Measurements from ENCODE around the gene NUDT3.
"Not testable (repeated sequence)": the region's sequence is repeated elsewhere in the genome, so short reads cannot be mapped to it uniquely, and the experiment has no call there.

NUDT3 gene

GRCh38 chr6:34378470-34378869 lies 14.0 kb downstream of the NUDT3 start:
- Histone ChIP-seq H3K4me3 (ENCODE audit: low read length) (no peak overlapping the region), H3F3A (ENCODE audit: insufficient read depth, low read length) (no peaks in the 10 kb centered on the region), H4K20me1 (ENCODE audit: insufficient read depth, low read length) (peaks cover 9% of the 10 kb centered on the region), H3K4me1 (ENCODE audit: low read length) (no peaks in the 10 kb centered on the region), H3K9me3 (replicated peaks; ENCODE audit: insufficient read depth, low read length) (no peaks in the 10 kb centered on the region), H3K27me3 (replicated peaks; ENCODE audit: insufficient read depth, low read length) (no peaks in the 10 kb centered on the region), H3K27ac (ENCODE audit: low read length) (no peak overlapping the region), H3K36me3 (replicated peaks; ENCODE audit: insufficient read depth, low read length) (no peaks in the 10 kb centered on the region), H3K9me2 (replicated peaks; ENCODE audit: insufficient read depth, low read length) (no peaks in the 10 kb centered on the region), H3K4me2 (ENCODE audit: low read depth, low read length) (no peak overlapping the region), H3K79me2 (ENCODE audit: low read length) (peaks cover 95% of the 10 kb centered on the region), H2AFZ (ENCODE audit: low read length) (no peak overlapping the region), H3K9ac (ENCODE audit: low read length) (no peak overlapping the region)
- DNase-seq, result no peak
- TF ChIP-seq EZH2 (optimal IDR thresholded peaks at IDR 0.05; ENCODE audit: low read depth, low read length) (no peak), EZH2phosphoT487 (IDR thresholded peaks at IDR 0.05; ENCODE audit: low read length) (no peak)
- TF ChIP-seq, protein P1, sequence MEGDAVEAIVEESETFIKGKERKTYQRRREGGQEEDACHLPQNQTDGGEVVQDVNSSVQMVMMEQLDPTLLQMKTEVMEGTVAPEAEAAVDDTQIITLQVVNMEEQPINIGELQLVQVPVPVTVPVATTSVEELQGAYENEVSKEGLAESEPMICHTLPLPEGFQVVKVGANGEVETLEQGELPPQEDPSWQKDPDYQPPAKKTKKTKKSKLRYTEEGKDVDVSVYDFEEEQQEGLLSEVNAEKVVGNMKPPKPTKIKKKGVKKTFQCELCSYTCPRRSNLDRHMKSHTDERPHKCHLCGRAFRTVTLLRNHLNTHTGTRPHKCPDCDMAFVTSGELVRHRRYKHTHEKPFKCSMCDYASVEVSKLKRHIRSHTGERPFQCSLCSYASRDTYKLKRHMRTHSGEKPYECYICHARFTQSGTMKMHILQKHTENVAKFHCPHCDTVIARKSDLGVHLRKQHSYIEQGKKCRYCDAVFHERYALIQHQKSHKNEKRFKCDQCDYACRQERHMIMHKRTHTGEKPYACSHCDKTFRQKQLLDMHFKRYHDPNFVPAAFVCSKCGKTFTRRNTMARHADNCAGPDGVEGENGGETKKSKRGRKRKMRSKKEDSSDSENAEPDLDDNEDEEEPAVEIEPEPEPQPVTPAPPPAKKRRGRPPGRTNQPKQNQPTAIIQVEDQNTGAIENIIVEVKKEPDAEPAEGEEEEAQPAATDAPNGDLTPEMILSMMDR (IDR thresholded peaks at IDR 0.05; ENCODE audit: low read length), result no peak

DNA sequence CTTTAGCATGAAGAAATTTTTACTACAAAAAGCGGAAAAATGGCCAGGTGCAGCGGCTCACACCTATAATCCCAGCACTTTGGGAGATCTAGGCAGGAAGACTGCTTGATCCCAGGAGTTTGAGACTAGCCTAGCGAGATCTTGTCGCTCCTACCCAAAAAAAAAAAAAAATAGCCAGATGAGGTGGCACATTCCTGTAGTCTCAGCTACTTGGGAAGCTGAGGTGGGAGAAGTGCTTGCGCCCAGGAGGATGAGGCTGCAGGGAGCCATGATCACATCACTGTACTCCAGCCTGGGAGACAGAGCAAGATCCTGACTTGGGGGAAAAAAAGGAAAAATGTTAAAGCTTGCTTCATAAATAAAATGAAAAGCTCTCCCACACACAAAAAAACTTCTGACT lies 14.5 kb downstream of the NUDT3 start:
- DNase-seq, result no peak
- TF ChIP-seq EZH2 (optimal IDR thresholded peaks at IDR 0.05; ENCODE audit: low read depth, low read length) (no peak), EZH2phosphoT487 (IDR thresholded peaks at IDR 0.05; ENCODE audit: low read length) (no peak)
- TF ChIP-seq, protein P1 (IDR thresholded peaks at IDR 0.05; ENCODE audit: low read length), result no peak
- H3K4me2 ChIP-seq (ENCODE audit: low read depth, low read length), result no peak overlapping the region

DNA sequence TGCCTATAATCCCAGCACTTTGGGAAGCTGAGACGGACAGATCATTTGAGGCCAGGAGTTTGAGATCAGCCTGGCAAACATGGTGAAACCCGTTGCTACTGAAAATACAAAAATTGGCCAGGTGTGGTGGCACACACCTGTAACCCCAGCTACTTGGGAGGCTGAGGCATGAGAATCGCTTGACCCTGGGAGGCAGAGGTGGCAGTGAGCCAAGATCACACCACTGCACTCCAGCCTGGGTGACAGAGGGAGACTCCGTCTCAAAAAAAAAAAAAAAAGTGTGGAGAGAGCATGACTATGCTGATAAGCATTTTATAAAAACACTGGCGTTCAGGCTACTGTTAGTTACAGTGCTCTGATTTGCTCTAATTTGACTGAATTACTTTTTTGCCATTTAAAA lies 14.9 kb downstream of the NUDT3 start:
- peaks cover 95% of the 10 kb centered on the region for H3K79me2 ChIP-seq (ENCODE audit: low read length)
- H3K4me2 ChIP-seq (ENCODE audit: low read depth, low read length); H4K20me1 ChIP-seq (ENCODE audit: insufficient read depth, low read length); H3K9me2 ChIP-seq (replicated peaks; ENCODE audit: insufficient read depth, low read length); H3K4me3 ChIP-seq (ENCODE audit: low read length); H3K4me1 ChIP-seq (ENCODE audit: low read length); H3K36me3 ChIP-seq (replicated peaks; ENCODE audit: insufficient read depth, low read length); H3K27me3 ChIP-seq (replicated peaks; ENCODE audit: insufficient read depth, low read length); H3K27ac ChIP-seq (ENCODE audit: low read length); H3K9me3 ChIP-seq (replicated peaks; ENCODE audit: insufficient read depth, low read length); H3F3A ChIP-seq (ENCODE audit: insufficient read depth, low read length); H2AFZ ChIP-seq (ENCODE audit: low read length); H3K9ac ChIP-seq (ENCODE audit: low read length); DNase-seq: not testable (repeated sequence)

More for the DNA sequence above, 14.5 kb downstream of the NUDT3 start:
- Histone ChIP-seq H3K4me3 (ENCODE audit: low read length) (no peak overlapping the region), H3F3A (ENCODE audit: insufficient read depth, low read length) (no peaks in the 10 kb centered on the region), H3K27me3 (replicated peaks; ENCODE audit: insufficient read depth, low read length) (no peaks in the 10 kb centered on the region), H3K9me3 (replicated peaks; ENCODE audit: insufficient read depth, low read length) (no peaks in the 10 kb centered on the region), H3K9ac (ENCODE audit: low read length) (no peak overlapping the region), H3K27ac (ENCODE audit: low read length) (no peak overlapping the region), H3K79me2 (ENCODE audit: low read length) (peaks cover 95% of the 10 kb centered on the region), H4K20me1 (ENCODE audit: insufficient read depth, low read length) (peaks cover 9% of the 10 kb centered on the region), H3K36me3 (replicated peaks; ENCODE audit: insufficient read depth, low read length) (no peaks in the 10 kb centered on the region), H3K4me1 (ENCODE audit: low read length) (no peaks in the 10 kb centered on the region), H3K9me2 (replicated peaks; ENCODE audit: insufficient read depth, low read length) (no peaks in the 10 kb centered on the region), H2AFZ (ENCODE audit: low read length) (no peak overlapping the region)

DNA sequence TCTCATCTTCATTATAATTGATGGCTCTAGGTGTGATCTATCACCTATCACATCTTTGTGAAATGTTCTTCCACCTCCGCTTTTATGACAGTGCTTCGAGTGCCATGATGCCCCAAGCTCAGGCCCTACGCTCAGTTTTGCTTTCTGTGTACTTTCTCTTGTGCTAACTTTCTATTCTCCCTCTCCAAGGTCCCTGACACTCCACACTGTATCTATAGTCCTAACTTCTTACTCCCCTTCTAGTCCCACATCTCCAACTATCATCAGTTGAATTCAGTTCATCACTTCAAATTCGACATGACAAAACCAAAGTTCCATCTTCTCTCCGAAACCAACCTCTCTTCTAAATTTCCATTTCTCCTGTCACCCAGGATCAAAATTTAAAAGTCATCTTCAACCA lies 16.6 kb downstream of the NUDT3 start:
- Histone ChIP-seq H3K4me3 (ENCODE audit: low read length) (no peak overlapping the region), H2AFZ (ENCODE audit: low read length) (no peak overlapping the region), H3K4me1 (ENCODE audit: low read length) (no peaks in the 10 kb centered on the region), H3K27me3 (replicated peaks; ENCODE audit: insufficient read depth, low read length) (no peaks in the 10 kb centered on the region), H3F3A (ENCODE audit: insufficient read depth, low read length) (no peaks in the 10 kb centered on the region), H4K20me1 (ENCODE audit: insufficient read depth, low read length) (peaks cover 6% of the 10 kb centered on the region; the same call in 1 of the 2 replicates), H3K4me2 (ENCODE audit: low read depth, low read length) (no peak overlapping the region), H3K79me2 (ENCODE audit: low read length) (peaks cover 89% of the 10 kb centered on the region), H3K9me2 (replicated peaks; ENCODE audit: insufficient read depth, low read length) (no peaks in the 10 kb centered on the region), H3K36me3 (replicated peaks; ENCODE audit: insufficient read depth, low read length) (no peaks in the 10 kb centered on the region), H3K9me3 (replicated peaks; ENCODE audit: insufficient read depth, low read length) (no peaks in the 10 kb centered on the region), H3K27ac (ENCODE audit: low read length) (no peak overlapping the region), H3K9ac (ENCODE audit: low read length) (no peak overlapping the region)
- TF ChIP-seq EZH2phosphoT487 (IDR thresholded peaks at IDR 0.05; ENCODE audit: low read length), result no peak
- TF ChIP-seq, protein P1 (IDR thresholded peaks at IDR 0.05; ENCODE audit: low read length), result no peak
- no peak for TF ChIP-seq EZH2 (optimal IDR thresholded peaks at IDR 0.05; ENCODE audit: low read depth, low read length)
- no peak for DNase-seq
